Heart left ventricle (tissue), 13 donors: Measurements from ENCODE around the gene CCL3.
"Not testable (repeated sequence)": the region's sequence is repeated elsewhere in the genome, so short reads cannot be mapped to it uniquely, and the experiment has no call there.

ENCODE experiments used
- POLR2A ChIP-seq, 2 donors: fragments of 450-650 bp; IDR thresholded peaks; one replicate each; pipeline ENCODE4 v1.6.1; 2017; ENCODE audit warnings: antibody characterized with exemption in 2 of 2, mild to moderate bottlenecking in 2 of 2, moderate library complexity in 2 of 2
- TF ChIP-seq, protein P1 (sequence below), 12 donors: fragments of 200-600 bp; sonication (generic) in 4 of 12; IDR thresholded peaks; one replicate each; pipeline versions ENCODE4 v1.5.0 to v1.8.0; 2018 to 2022; ENCODE audit warnings: antibody characterized with exemption in 12 of 12, mild to moderate bottlenecking in 5 of 12
- donor health status: ischemic (EF 13 %, LVEDD 7.1; RV severe dilation, severe dysfunction).
- donor health status: DM: no; HTN: yes; CAD: no.
- donor health status: DM: no; HTN: no; CAD: no.
- donor health status: ischemic (EF 25% LVEDD 6.9; RV normal size, moderate dysfunction).
- donor health status: ischemic (EF 25% LVEDD 5.7; RV mildly dilated, moderate dysfunction).
- donor health status: ischemic (EF 35%, LVEDD 5.7; RV mildly dilated, moderate dysfunction).
- donor health status: nonischemic (EF 11% LVEDD 7.7; RV severe dilation, severe dysfunction).
- donor health status: DM: yes; HTN: yes; CAD: no.
- donor health status: PGD.
- donor health status: ischemic (EF 29% LVEDD 5.4; RV normal size, mild dysfunction).
- donor health status: nonischemic (EF 23%, LVEDD 6.1; RV moderate dilation, normal function).

- TF ChIP-seq, protein P1, sequence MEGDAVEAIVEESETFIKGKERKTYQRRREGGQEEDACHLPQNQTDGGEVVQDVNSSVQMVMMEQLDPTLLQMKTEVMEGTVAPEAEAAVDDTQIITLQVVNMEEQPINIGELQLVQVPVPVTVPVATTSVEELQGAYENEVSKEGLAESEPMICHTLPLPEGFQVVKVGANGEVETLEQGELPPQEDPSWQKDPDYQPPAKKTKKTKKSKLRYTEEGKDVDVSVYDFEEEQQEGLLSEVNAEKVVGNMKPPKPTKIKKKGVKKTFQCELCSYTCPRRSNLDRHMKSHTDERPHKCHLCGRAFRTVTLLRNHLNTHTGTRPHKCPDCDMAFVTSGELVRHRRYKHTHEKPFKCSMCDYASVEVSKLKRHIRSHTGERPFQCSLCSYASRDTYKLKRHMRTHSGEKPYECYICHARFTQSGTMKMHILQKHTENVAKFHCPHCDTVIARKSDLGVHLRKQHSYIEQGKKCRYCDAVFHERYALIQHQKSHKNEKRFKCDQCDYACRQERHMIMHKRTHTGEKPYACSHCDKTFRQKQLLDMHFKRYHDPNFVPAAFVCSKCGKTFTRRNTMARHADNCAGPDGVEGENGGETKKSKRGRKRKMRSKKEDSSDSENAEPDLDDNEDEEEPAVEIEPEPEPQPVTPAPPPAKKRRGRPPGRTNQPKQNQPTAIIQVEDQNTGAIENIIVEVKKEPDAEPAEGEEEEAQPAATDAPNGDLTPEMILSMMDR (IDR thresholded peaks at IDR 0.05) = not testable (repeated sequence)
- TF ChIP-seq POLR2A (IDR thresholded peaks at IDR 0.05) = not testable (repeated sequence)
Observed at GRCh38 chr17:36099004-36099403, 9.1 kb upstream of the CCL3 start.
